ENCODE measurements around the gene RPGRIP1L. TPM values are rescaled to one million over a fixed set of nuclear protein-coding genes. Genes with fewer than 3 reads are reported as not detected.

RPGRIP1L gene
- total RNA-seq, 1 experiment from 2014 or later = 13.1 TPM

- in situ Hi-C loops (cut with HindIII; ENCODE audit: low pct_unique_long_range_greater_than_20kb, low sequenced_read_pairs) = no loop called here
These were observed 30.5 kb downstream of the RPGRIP1L start for GRCh38 chr16:53673189-53673588.

GRCh38 chr16:53672461-53672860 is 31.2 kb downstream of the RPGRIP1L start:
- DNase-seq (ENCODE audit: low read depth) = no peak
- in situ Hi-C loops (cut with HindIII; ENCODE audit: low pct_unique_long_range_greater_than_20kb, low sequenced_read_pairs) = no loop called here

More at GRCh38 chr16:53673189-53673588, 30.5 kb downstream of the RPGRIP1L start:
- DNase-seq (ENCODE audit: low read depth) = no peak

GRCh38 chr16:53668869-53669268 is 34.8 kb downstream of the RPGRIP1L start:
- no peak for DNase-seq (ENCODE audit: low read depth)
- in situ Hi-C loops (cut with HindIII; ENCODE audit: low pct_unique_long_range_greater_than_20kb, low sequenced_read_pairs) = no loop called here

- no peak for DNase-seq (ENCODE audit: low read depth)
- in situ Hi-C loops (cut with HindIII; ENCODE audit: low pct_unique_long_range_greater_than_20kb, low sequenced_read_pairs) = no loop called here
These were observed 36.8 kb downstream of the RPGRIP1L start for GRCh38 chr16:53666786-53667415.

DNA sequence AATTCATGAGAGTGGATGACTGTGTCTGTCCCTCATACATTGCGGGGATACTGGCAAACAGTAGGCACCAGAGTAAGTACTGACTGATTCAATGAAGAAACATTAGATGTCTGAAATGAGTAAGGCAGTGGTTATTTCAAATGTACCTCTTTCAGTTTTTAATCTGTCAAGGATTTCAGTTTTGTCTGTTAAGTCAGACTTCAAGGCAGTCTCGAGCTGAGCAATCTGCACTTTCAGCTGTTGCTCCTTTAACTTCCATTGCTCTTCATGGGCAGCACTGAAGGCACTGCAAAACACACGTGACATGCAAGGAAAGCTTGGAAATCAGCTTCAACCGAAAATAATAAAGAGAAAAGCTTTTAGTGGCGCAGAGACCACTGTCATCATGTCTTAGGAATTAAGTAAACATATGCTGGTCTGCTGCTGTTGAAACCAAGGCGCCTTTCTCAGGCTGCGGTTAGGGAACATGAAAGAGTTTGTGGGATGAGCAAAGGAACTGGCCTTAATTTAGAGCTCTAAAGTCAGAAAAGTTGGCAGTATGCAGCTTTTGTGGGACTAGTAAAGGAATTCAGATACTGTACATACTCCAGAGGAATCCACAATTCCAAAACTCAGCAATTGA is 38.8 kb downstream of the RPGRIP1L start:
- in situ Hi-C loops (cut with HindIII; ENCODE audit: low pct_unique_long_range_greater_than_20kb, low sequenced_read_pairs) = no loop called here
- DNase-seq (ENCODE audit: low read depth) = no peak

DNA sequence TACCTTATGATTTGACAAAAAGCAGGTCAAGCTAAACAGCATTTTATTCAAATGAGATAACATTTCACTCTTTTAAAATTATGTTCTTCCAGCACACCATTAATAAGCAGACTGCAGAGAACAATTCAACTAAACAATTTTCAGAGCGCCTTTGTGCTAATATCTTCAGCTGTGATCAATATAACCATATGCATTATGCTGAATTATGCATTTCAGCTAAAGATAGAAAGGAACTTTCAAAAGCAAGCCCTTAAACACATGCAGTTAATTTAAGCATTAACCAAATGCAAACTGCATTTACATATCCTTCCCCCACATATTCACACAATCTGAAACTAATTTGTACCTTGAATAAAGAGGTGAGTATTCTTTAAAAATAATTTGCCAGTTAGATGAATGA is 41.6 kb downstream of the RPGRIP1L start:
- DNase-seq (ENCODE audit: low read depth) = no peak
- in situ Hi-C loops (cut with HindIII; ENCODE audit: low pct_unique_long_range_greater_than_20kb, low sequenced_read_pairs) = no loop called here

GRCh38 chr16:53654946-53655345 is 48.7 kb downstream of the RPGRIP1L start:
- DNase-seq (ENCODE audit: low read depth) = no peak
- in situ Hi-C loops (cut with HindIII; ENCODE audit: low pct_unique_long_range_greater_than_20kb, low sequenced_read_pairs) = no loop called here

DNA sequence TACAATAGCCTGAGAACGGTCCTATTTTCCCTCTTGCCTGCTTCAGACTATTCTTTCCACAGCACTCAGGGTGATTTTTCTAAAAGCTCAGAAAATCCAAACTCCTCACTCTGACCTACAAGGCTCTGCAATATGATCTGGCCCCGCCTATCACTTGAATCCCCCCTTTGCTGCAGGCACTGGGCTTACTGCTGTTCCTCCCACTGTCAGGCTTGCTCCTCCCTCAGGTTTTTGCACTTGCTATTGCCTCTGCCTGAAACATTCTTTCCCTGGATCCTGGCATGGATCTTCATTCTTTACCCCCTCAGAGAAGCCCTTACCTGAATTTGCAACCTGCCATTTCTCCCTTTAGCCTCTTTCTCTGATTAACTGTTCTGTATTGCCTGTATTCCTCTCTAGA is 52.3 kb downstream of the RPGRIP1L start:
- in situ Hi-C loops (cut with HindIII; ENCODE audit: low pct_unique_long_range_greater_than_20kb, low sequenced_read_pairs) = no loop called here

GRCh38 chr16:53646506-53646905 is 57.2 kb downstream of the RPGRIP1L start:
- in situ Hi-C loops (cut with HindIII; ENCODE audit: low pct_unique_long_range_greater_than_20kb, low sequenced_read_pairs) = no loop called here
- DNase-seq (ENCODE audit: low read depth) = no peak

More for the DNA sequence above, 52.3 kb downstream of the RPGRIP1L start:
- DNase-seq (ENCODE audit: low read depth) = no peak

DNA sequence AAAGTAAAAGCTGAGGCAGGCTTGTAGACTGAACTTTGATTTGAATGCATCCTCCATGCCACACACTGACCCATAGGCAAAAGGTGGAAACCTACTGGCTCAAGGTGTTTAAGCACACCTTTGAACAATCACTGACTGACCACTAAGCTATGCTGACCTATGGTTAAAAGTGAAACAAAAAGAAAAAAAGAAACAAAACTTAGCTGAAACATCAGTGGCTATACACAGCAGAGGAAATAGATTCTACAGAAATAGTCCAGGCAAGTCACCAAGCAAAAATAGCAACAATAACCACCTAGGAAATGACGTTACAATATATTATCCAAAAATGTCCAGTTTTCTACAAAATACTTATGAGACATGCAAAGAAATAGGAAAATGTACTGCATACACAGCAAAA is 60.2 kb downstream of the RPGRIP1L start:
- in situ Hi-C loops (cut with HindIII; ENCODE audit: low pct_unique_long_range_greater_than_20kb, low sequenced_read_pairs) = no loop called here
- DNase-seq (ENCODE audit: low read depth) = no peak

GRCh38 chr16:53642094-53642493 is 61.6 kb downstream of the RPGRIP1L start:
- DNase-seq (ENCODE audit: low read depth) = no peak
- in situ Hi-C loops (cut with HindIII; ENCODE audit: low pct_unique_long_range_greater_than_20kb, low sequenced_read_pairs) = no loop called here

- no peak for DNase-seq (ENCODE audit: low read depth)
- in situ Hi-C loops (cut with HindIII; ENCODE audit: low pct_unique_long_range_greater_than_20kb, low sequenced_read_pairs) = no loop called here
These were observed 66.7 kb downstream of the RPGRIP1L start for GRCh38 chr16:53636978-53637377.

GRCh38 chr16:53632526-53632925 is 71.1 kb downstream of the RPGRIP1L start:
- no peak for DNase-seq (ENCODE audit: low read depth)
- in situ Hi-C loops (cut with HindIII; ENCODE audit: low pct_unique_long_range_greater_than_20kb, low sequenced_read_pairs) = no loop called here

DNA sequence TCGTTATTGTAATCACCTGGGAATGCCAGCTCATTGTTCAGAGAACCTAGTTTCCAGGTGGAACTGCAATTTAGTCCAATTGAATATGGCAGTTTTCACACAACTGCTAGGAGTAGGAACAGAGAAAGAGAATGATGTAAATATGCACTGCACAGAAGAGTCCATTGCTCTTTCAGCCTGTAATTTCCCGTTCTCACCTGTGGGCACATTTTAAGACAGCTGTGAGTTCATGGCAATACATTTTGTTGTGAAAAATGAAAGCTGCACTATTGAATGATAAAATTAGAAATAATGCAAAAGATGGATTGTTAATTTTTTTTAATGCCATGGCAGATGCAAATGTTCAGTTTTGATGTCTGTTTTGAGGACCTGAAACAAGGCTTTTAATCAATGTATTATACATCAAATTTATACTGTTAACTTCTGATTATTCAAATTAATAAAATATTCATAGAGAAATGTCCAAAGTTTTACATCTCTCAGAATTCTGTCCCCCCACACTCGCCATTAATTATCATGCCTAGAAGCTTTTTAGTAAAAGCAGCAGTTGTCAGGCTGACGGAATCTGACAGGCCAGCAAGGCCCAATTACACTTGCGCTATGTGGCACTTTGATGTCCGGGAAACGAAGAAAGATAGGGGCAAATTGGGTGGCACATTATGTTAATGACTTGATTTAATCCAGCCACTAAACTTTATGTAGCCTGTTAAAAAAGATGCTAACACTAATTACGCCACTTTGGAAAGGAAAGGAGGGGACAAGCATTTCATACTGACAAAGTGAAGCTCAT is 72.2 kb downstream of the RPGRIP1L start:
- in situ Hi-C loops (cut with HindIII; ENCODE audit: low pct_unique_long_range_greater_than_20kb, low sequenced_read_pairs) = no loop called here
- DNase-seq (ENCODE audit: low read depth) = no peak

GRCh38 chr16:53629607-53630312 is 73.9 kb downstream of the RPGRIP1L start:
- DNase-seq (ENCODE audit: low read depth) = no peak
- in situ Hi-C loops (cut with HindIII; ENCODE audit: low pct_unique_long_range_greater_than_20kb, low sequenced_read_pairs) = no loop called here

DNA sequence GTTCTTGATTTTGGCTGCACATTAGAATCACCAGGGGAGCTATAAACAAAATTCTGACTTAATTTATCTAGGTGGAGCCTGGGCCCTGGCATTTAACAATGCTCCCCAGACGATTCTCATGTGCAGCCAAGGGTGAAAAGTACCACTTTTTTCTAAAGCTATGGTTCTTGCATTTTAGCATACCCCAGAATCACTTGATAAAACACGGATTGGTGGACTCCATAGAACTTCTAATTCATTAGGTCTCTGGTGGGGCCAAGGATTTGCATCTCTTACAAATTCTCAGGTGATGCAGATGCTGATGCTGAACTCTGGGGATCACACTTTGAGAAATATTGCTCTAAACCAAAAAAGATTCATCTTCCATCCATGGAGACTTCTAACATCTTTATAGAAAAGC is 74.5 kb downstream of the RPGRIP1L start:
- no peak for DNase-seq (ENCODE audit: low read depth)
- in situ Hi-C loops (cut with HindIII; ENCODE audit: low pct_unique_long_range_greater_than_20kb, low sequenced_read_pairs) = no loop called here

- DNase-seq (ENCODE audit: low read depth) = no peak
- in situ Hi-C loops (cut with HindIII; ENCODE audit: low pct_unique_long_range_greater_than_20kb, low sequenced_read_pairs) = no loop called here
These were observed 76.8 kb downstream of the RPGRIP1L start for GRCh38 chr16:53626811-53627210.

GRCh38 chr16:53626161-53626560 is 77.5 kb downstream of the RPGRIP1L start:
- in situ Hi-C loops (cut with HindIII; ENCODE audit: low pct_unique_long_range_greater_than_20kb, low sequenced_read_pairs) = no loop called here
- DNase-seq (ENCODE audit: low read depth) = no peak

DNA sequence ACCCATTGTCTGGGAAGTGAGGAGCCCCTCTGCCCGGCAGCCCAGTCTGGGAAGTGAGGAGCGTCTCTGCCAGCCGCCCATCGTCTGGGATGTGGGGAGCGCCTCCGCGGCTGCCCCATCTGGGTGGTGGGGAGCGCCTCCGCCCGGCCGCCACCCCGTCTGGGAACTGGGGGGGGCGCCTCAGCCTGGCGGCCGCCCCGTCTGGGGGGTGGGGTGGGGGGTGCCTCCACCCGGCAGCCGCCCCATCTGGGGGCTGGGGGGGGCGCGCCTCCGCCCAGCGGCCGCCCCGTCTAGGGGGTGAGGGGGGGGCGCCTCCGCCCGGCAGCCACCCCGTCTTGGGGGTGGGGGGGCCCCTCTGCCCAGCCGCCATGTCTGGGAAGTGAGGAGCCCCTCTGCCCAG is 78.4 kb downstream of the RPGRIP1L start:
- no peak for DNase-seq (ENCODE audit: low read depth)
- in situ Hi-C loops (cut with HindIII; ENCODE audit: low pct_unique_long_range_greater_than_20kb, low sequenced_read_pairs) = no loop called here

All from Caki2 (cell line).